ENCODE results near the gene PTPN7. TPM values are rescaled to one million over a fixed set of nuclear protein-coding genes. Genes with fewer than 3 reads are reported as not detected.

Gene PTPN7
- total RNA-seq, 1 donor from 2014 or later, result 0.31 TPM

GRCh38 chr1:202101184-202101583 lies 59.2 kb downstream of the PTPN7 start:
- no peaks in the 10 kb centered on the region for H3K27me3 Mint-ChIP-seq (ENCODE audit: low read depth)
- H3K9me3 Mint-ChIP-seq, result no peaks in the 10 kb centered on the region
- H3K4me1 Mint-ChIP-seq, result peaks cover 14% of the 10 kb centered on the region
- H3K36me3 Mint-ChIP-seq, result no peaks in the 10 kb centered on the region
- peak overlapping the region; percentile 3 for H3K27ac Mint-ChIP-seq
- no peak overlapping the region for H3K4me3 Mint-ChIP-seq
- no peak for DNase-seq (ENCODE audit: low spot score in 2 of 2, unreplicated experiment in 2 of 2)
- TF ChIP-seq CTCF (IDR thresholded peaks at IDR 0.05; ENCODE audit: unreplicated experiment), result no peak

Other genes starting within 250 kb of the PTPN7 start
- 4.8 to 5.6 TPM (median 5.4 TPM) in 3 replicates for gene LMOD1, start 214.1 kb downstream of the PTPN7 start, total RNA-seq
- gene TIMM17A, start 205.1 kb downstream of the PTPN7 start, total RNA-seq, result 42.6 to 46.5 TPM (median 46.3 TPM) in 3 replicates
- gene RNPEP, start 178.0 kb downstream of the PTPN7 start, total RNA-seq, result 76.6 to 84.3 TPM (median 79.3 TPM) in 3 replicates
- gene ELF3, start 150.0 kb downstream of the PTPN7 start, total RNA-seq, result 111 to 112 TPM (median 112 TPM) in 3 replicates
- 0.07 to 0.11 TPM (median 0.09 TPM) in 3 replicates for gene GPR37L1, start 37.7 kb downstream of the PTPN7 start, total RNA-seq
- gene ARL8A, start 15.9 kb downstream of the PTPN7 start, total RNA-seq, result 73.9 to 79.6 TPM (median 74.4 TPM) in 3 replicates
- gene LGR6, start 33.2 kb upstream of the PTPN7 start, total RNA-seq, result 3.1 to 4.7 TPM (median 3.1 TPM) in 3 replicates
- gene UBE2T, start 181.3 kb upstream of the PTPN7 start, total RNA-seq, result 18.6 to 21.0 TPM (median 19.4 TPM) in 3 replicates
- 52.9 to 61.6 TPM (median 53.2 TPM) in 3 replicates for gene PPP1R12B, start 188.1 kb upstream of the PTPN7 start, total RNA-seq

Measured in mesothelial cell of epicardium (in vitro differentiated cells).